ENCODE measurements around the gene IGFL4.

- TF ChIP-seq, protein P1, sequence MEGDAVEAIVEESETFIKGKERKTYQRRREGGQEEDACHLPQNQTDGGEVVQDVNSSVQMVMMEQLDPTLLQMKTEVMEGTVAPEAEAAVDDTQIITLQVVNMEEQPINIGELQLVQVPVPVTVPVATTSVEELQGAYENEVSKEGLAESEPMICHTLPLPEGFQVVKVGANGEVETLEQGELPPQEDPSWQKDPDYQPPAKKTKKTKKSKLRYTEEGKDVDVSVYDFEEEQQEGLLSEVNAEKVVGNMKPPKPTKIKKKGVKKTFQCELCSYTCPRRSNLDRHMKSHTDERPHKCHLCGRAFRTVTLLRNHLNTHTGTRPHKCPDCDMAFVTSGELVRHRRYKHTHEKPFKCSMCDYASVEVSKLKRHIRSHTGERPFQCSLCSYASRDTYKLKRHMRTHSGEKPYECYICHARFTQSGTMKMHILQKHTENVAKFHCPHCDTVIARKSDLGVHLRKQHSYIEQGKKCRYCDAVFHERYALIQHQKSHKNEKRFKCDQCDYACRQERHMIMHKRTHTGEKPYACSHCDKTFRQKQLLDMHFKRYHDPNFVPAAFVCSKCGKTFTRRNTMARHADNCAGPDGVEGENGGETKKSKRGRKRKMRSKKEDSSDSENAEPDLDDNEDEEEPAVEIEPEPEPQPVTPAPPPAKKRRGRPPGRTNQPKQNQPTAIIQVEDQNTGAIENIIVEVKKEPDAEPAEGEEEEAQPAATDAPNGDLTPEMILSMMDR (conservative IDR thresholded peaks at IDR 0.05; ENCODE audit: low read depth, low read length), result no peak
- no peak for TF ChIP-seq EZH2 (IDR thresholded peaks at IDR 0.05; ENCODE audit: low read length, unreplicated experiment)
These were observed 9.8 kb downstream of the IGFL4 start for GRCh38 chr19:46030812-46031550.
